ENCODE results near the gene FHOD3. TPM values are rescaled to one million over a fixed set of nuclear protein-coding genes. Genes with fewer than 3 reads are reported as not detected.

The FHOD3 gene
- total RNA-seq, 6 experiments from 2014 or later, result 0.44 to 1.2 (median 0.62) TPM

DNA sequence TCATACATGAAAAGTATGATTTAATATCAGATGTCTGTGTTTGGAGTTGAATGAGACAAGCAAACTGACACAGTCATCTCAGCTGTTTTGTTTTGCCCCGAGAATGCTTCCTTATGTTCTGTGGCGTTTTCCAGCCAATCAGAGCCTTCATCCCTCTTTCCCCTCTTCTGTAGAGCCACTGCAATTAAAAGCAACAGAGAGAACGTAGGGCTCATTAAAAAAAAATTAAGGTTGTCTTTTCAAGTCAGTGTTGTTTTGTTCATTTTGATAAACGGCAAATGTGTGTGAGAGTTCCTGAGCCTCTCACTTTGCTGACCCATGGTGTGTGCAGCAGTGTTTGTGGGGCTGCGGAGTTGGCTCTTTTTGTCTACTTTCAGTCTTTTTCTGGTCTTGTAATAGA is 216.0 kb downstream of the FHOD3 start:
- H3K4me1 ChIP-seq, result no peaks in the 10 kb centered on the region
- ATAC-seq, result no peak
- WGBS (ENCODE audit: insufficient coverage, low coverage, low lambda C conversion rate, missing lambda C conversion rate), result 33% methylated on average over 5 of the region's 5 CpGs
- H3K4me3 ChIP-seq, result no peak overlapping the region
- DNase-seq, result no peak
- H3K9me3 ChIP-seq, result no peaks in the 10 kb centered on the region
- intact Hi-C loops (cut with DNase I), result no loop called here
- no peak for TF ChIP-seq POLR2A (IDR thresholded peaks at IDR 0.05)
- TF ChIP-seq, protein P1, sequence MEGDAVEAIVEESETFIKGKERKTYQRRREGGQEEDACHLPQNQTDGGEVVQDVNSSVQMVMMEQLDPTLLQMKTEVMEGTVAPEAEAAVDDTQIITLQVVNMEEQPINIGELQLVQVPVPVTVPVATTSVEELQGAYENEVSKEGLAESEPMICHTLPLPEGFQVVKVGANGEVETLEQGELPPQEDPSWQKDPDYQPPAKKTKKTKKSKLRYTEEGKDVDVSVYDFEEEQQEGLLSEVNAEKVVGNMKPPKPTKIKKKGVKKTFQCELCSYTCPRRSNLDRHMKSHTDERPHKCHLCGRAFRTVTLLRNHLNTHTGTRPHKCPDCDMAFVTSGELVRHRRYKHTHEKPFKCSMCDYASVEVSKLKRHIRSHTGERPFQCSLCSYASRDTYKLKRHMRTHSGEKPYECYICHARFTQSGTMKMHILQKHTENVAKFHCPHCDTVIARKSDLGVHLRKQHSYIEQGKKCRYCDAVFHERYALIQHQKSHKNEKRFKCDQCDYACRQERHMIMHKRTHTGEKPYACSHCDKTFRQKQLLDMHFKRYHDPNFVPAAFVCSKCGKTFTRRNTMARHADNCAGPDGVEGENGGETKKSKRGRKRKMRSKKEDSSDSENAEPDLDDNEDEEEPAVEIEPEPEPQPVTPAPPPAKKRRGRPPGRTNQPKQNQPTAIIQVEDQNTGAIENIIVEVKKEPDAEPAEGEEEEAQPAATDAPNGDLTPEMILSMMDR (IDR thresholded peaks at IDR 0.05), result no peak
- H3K27me3 ChIP-seq, result no peaks in the 10 kb centered on the region
- no peaks in the 10 kb centered on the region for H3K36me3 ChIP-seq
- no peak overlapping the region for H3K27ac ChIP-seq

DNA sequence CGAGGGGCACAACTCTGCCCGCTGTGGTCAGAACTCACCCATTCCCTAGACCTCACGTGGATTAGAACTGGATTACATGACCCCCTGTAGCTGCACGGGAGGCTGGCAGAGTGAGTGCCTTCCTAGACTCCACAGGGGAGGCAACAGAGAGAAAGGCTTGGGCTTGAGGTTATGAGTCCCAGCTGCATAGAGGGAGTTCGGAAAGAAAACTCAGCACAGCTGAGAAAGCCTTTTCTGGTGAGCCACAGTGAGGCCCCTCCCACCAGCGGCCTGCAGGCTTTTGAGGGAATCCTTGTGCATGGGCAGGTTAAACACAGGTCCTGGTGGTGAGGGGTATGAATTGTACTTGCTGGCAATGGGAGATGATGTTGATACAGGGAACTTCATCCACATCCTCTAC is 217.3 kb downstream of the FHOD3 start:
- no peak for DNase-seq
- Histone ChIP-seq H3K9me3 (no peaks in the 10 kb centered on the region), H3K36me3 (no peaks in the 10 kb centered on the region), H3K4me1 (no peaks in the 10 kb centered on the region), H3K27me3 (no peaks in the 10 kb centered on the region), H3K27ac (no peak overlapping the region), H3K4me3 (no peak overlapping the region)
- intact Hi-C loops (cut with DNase I), result no loop called here
- no peak for ATAC-seq
- 59% methylated on average over 3 of the region's 6 CpGs for WGBS (ENCODE audit: insufficient coverage, low coverage, low lambda C conversion rate, missing lambda C conversion rate)
- TF ChIP-seq POLR2A (IDR thresholded peaks at IDR 0.05), result no peak
- TF ChIP-seq, protein P1 (IDR thresholded peaks at IDR 0.05), result no peak

DNA sequence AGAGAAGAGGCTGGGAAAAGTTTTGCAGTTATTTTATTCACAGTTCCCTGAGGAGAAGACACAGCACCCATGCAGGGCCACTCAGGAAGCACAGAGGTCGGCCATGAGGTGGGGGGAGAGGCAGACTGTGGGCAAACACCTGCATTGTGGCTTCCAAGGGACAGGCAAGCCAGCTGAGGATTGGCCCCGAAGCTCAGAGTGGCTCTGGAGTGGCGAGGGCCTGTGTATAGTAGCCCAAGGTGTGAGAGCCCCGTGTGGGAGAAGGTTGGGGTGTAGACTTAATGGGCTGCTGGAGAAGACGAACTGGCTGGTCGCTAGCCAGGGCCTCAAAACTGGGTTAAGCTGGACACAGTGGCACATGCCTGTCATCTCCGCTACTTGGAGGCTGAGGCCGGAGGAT is 218.7 kb downstream of the FHOD3 start:
- intact Hi-C loops (cut with DNase I), result no loop called here
- WGBS (ENCODE audit: insufficient coverage, low coverage, low lambda C conversion rate, missing lambda C conversion rate), result 85% methylated on average over 3 of the region's 8 CpGs

DNA sequence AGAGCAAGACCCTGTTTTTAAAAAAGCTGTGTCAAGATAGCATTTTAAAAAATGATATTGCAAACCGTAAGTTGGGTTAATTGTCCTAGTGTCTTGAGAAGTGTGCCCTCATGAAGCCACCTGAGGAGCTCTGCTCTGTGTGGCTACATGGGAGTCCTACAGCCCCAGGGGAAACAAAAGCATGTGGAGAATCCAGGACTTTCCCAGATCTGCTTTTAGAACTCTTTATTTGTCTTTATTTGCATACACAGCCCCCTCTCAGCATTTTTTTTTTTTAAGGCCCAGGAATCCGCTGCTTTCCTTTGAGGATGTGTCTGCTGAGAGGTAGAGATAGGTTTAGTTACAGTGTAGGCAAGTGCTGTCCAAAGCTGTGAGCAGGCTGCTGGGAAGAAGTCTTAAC is 219.2 kb downstream of the FHOD3 start:
- H3K4me1 ChIP-seq, result no peaks in the 10 kb centered on the region
- no peaks in the 10 kb centered on the region for H3K36me3 ChIP-seq
- H3K27ac ChIP-seq, result no peak overlapping the region
- no peak overlapping the region for H3K4me3 ChIP-seq
- H3K27me3 ChIP-seq, result no peaks in the 10 kb centered on the region
- TF ChIP-seq, protein P1 (IDR thresholded peaks at IDR 0.05), result no peak
- TF ChIP-seq POLR2A (IDR thresholded peaks at IDR 0.05), result no peak
- H3K9me3 ChIP-seq, result no peaks in the 10 kb centered on the region
- ATAC-seq (no peak), DNase-seq (no peak)
- intact Hi-C loops (cut with DNase I), result no loop called here
- WGBS (ENCODE audit: insufficient coverage, low coverage, low lambda C conversion rate, missing lambda C conversion rate), result 82% methylated on average over 2 of the region's 2 CpGs

More for the DNA sequence above, 218.7 kb downstream of the FHOD3 start:
- TF ChIP-seq, protein P1 (IDR thresholded peaks at IDR 0.05), result no peak
- no peak for TF ChIP-seq POLR2A (IDR thresholded peaks at IDR 0.05)
- no peaks in the 10 kb centered on the region for H3K27me3 ChIP-seq
- no peaks in the 10 kb centered on the region for H3K4me1 ChIP-seq
- no peaks in the 10 kb centered on the region for H3K36me3 ChIP-seq
- H3K27ac ChIP-seq, result no peak overlapping the region
- no peaks in the 10 kb centered on the region for H3K9me3 ChIP-seq
- DNase-seq (no peak), ATAC-seq (no peak)
- no peak overlapping the region for H3K4me3 ChIP-seq

DNA sequence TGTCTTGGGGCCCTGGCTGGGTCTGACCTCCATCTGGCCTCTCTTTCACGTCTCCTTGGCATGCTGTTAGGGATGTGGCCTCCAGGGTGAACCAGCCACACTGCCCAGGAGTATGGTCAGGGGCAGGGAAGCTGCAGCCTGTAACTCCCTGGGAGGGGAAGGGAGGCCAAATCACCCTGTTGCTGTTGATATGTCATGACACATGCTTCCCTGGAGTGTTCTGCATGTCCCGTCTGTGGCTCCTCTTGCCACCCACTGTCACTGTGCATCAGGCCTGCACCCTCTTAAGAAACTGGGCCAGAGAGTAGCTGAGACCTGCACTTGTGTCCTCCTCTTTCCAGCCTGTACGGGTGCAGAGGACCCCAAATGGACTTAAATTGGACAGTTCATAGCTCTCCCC is 221.3 kb downstream of the FHOD3 start:
- no peaks in the 10 kb centered on the region for H3K4me1 ChIP-seq
- WGBS (ENCODE audit: insufficient coverage, low coverage, low lambda C conversion rate, missing lambda C conversion rate), result 0% methylated on average over 1 of the region's 3 CpGs
- intact Hi-C loops (cut with DNase I), result no loop called here
- no peak overlapping the region for H3K4me3 ChIP-seq
- ATAC-seq (peak in 1 of 4 donors; percentile 18), DNase-seq (no peak)
- no peaks in the 10 kb centered on the region for H3K27me3 ChIP-seq
- no peaks in the 10 kb centered on the region for H3K36me3 ChIP-seq
- TF ChIP-seq POLR2A (IDR thresholded peaks at IDR 0.05), result no peak
- TF ChIP-seq, protein P1 (IDR thresholded peaks at IDR 0.05), result no peak
- no peaks in the 10 kb centered on the region for H3K9me3 ChIP-seq
- H3K27ac ChIP-seq, result no peak overlapping the region
